GM19025 (cell line): ENCODE results near the gene SCLT1.
A peak's percentile ranks its signal among the peaks of the same experiment; 100 is the strongest.

ENCODE experiments used
- ATAC-seq: cut with Tn5 transposase; IDR thresholded peaks from one replicate; pipeline ENCODE4 v1.9.1; 2021; ENCODE audit warnings: mild to moderate bottlenecking, low read depth, moderate library complexity; ENCODE audit not compliant: unreplicated experiment

SCLT1 gene

DNA sequence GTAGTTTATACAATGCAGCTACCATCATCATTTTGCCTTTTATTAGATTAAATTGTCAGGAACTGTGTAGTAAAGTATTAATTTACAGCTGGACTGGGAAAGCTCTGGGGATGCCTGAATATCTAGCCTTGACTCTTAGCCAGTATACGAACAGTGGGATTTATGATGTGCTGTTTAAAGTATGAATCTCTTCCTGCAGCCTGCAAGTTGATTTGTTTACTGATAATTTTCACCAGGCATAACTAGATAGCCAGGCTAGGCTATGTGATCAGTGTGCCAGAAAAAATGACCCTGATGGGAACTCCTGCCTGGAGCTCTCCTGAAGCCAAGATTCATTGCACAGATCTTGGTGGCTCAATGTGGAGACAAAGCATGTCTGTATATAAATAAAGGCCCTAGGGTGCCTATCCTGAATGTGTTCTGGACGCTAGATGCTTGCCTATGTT, 119.2 kb downstream of the SCLT1 start:
- no peak for ATAC-seq

DNA sequence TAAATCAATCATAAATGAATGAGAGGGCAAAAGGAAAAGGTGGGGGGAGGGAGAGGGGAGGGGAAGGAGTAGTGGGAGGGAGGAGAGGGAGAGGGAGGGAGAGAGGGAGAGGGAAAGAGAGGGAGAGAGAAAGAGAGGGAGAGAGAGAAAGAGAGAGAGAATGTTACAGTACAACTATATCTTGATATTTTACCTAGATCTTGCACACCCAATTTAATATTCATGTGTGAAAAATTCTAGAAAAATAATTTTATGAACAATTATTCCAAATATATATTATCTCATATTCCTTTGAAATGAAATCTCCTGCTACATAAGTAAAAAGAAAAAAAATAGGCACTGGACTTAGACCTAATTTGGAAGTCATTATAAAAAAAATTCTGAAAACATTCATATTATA, 120.0 kb downstream of the SCLT1 start:
- ATAC-seq: no peak

DNA sequence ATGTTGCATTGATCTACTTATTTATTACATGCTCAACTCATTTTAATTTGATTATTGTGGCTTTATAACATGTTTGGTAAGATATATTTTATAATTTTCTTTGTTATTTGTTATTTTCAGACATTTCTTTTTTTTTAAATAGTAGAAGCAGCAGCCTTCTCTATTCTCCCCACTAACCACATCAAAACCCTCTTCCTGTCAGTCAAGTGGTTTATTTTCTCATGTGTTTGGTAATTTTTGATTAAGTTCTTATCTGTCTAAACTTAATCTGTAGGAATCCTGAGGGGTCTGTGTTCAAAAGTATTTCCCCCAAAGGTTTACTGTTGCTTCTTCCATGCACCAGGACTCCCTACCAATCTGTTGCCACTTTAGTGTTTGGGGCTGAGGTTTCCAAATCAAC, 131.9 kb downstream of the SCLT1 start:
- no peak for ATAC-seq

DNA sequence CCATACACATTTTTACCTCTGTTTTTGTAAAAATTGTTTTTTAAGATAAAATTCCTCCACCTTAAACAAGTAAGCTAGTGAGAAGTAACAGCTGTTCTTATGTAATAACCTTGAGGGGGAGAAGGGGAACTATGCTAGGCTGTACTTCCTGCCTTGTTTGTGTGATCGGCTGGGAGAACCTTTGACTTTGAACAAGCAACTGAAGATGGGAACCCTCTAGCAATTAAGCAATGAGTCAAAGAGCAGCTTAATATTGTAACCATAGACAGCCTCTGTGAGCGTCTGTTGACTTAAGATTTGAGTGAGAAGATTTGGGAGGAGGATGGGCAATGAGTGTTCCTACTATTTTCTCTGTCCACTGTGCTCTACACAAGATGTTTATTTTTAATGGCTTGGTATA, 135.1 kb downstream of the SCLT1 start:
- ATAC-seq: no peak

DNA sequence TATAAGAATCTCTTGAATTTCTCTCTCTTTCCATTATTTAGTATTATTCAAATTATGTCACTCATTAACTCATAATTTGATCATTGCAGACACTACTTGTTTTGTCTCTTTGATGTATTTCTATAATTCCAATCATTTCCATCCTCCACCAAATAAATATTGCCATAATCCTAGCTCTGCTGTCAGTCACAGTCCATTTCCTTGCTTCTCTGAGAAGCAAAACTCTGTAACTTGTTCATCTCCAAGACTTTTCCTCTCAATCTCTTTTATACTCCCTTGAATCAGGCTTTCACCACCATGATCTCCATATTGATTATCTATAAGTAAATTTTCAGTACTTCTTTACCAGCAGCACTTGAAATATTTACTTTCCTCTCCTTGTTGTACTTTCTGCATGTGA, 135.9 kb downstream of the SCLT1 start:
- no peak for ATAC-seq

DNA sequence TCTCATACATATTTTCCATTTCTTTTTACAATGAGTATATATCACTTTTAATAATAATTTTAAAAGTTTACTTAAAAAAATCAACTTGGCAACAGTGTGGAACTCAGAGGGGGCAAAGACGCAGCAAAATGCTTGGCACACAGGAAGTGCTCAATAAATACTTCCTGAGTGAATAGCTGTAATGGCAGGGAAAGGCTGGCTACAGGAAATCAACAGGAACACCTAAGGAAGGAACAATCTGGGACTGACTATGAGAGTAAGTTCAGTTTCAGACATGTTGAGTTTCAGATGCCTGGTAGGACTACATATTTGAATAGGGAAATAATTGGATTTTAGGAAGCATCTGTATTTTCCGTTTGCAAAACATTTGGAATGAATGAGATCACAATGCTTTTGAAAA, 137.6 kb downstream of the SCLT1 start:
- ATAC-seq: no peak

DNA sequence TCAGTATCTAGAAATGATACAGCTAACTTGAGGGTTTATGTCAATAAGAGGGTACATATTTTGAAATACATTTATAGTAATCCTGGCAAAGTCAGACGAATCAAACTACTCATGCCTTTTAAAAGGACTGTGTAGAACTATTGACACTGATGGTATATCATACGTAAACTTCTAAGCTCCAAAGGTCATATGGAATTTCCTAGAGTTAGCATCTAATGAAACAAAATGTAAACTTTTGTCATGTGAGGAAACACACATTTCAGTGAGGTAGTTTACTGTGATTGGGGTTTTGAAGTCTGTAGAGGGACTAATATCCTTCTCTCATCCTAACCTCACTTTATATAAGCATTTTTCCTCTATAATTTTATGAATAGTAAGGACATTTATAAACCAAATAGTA, 138.4 kb downstream of the SCLT1 start:
- no peak for ATAC-seq

DNA sequence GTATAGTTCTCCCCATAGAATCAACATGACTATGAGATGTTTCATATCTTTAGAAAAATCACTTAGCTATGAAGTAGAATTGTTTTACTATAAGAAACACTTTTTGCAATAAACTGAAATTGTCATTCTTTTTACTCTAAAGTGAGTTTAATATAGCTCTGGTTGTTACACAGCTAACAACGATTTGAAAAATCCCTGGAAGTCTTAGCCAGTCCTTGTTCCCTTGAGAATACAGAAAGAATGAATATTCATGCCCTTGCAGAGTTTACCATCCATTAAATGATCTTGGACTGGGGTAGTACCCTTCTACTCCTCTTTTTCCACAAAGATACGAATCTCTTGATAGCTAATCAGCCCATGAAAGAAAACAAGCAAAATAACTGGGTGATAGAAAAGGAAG, 142.0 kb downstream of the SCLT1 start:
- ATAC-seq: no peak

DNA sequence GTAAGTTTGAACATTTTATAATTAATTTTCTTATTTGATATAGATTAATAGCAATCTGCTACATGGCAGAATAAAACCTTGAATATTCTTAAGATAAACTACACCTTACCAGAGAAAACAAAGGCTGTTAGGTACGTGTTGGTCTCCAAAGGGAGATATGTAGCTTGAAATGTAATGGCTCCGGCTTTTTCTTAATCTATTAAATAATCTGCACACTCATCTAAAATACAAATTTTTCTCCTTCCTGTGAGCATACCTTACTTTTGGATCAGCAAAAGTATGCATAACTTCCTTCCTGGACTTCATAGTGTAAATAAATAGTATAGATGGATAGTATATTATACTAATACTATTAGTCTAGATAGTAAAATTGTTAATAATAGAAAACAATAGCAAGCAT, 142.5 kb downstream of the SCLT1 start:
- ATAC-seq: no peak

DNA sequence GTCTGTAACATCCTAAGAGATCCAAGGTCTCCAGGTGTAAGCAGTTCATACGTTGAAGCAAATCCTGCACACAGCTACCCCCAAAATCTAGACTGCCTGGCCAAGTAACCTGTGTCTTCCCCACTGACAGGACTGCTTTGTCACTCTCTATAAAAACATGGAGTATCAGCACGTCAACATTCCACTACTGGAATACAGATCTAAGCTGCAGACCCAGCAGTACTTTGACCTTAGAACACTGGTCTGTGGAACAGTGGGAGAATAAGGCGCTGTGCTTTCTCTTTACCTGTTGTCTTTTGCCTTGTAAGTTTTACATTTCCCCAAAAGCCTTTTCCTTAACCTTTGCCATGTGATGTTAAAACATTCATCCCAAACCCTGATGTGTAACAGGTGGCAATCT, 146.4 kb downstream of the SCLT1 start:
- no peak for ATAC-seq

DNA sequence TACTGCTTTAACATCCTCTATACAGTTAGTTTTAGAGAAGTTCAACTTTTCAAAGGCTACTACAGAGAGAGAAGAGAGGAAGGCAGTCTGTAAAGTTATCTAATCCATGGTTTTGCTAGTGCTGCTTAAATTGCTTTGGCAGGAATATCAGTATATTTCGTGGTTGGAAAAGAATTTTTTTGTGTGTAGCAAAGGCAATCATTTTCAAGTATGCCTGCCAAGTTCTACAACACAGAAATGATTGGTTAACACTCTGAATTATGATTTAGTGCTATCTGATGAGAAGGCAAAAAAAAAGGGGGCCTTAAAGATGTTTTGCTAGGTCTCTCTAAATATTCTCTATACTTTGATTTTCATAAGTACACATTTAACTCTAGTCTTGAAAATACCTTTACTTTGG, 150.7 kb downstream of the SCLT1 start:
- no peak for ATAC-seq

DNA sequence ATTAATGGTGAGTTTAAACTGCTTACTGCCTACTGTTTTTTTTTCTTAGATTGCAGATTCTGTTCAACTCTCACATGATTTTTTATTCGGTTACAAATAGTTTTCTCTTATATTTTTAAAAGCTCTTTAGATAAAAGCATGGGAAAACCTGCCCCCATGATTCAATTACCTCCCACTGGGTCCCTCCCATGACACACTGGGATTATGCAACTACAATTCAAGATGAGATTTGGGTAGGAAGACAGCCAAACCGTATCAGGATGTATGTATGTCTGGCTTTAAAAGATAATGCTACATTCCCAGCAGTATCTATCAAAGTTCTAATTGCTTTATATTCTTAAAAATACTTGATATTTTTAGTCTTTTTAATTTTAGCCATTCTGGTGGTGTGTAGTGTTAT, 152.4 kb downstream of the SCLT1 start:
- ATAC-seq: no peak

DNA sequence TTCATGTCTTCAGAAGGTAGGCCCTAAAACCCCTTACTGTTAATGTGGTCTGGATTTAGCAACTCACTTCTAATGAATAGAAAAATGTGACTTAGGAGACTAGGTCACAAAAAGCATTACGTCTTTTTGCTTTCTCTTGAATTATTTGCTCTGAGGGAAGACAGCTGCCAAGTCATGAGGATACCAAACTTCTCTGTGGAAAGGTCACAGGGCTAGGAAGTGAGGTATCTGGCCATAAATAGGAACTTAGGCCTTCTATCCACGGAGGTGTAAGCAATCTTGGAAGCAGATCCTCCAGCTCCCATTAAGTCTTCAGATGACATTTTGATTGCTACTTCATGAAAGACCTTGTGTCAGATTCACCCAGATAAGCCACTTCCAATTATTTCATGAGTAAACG, 163.3 kb downstream of the SCLT1 start:
- ATAC-seq: no peak

DNA sequence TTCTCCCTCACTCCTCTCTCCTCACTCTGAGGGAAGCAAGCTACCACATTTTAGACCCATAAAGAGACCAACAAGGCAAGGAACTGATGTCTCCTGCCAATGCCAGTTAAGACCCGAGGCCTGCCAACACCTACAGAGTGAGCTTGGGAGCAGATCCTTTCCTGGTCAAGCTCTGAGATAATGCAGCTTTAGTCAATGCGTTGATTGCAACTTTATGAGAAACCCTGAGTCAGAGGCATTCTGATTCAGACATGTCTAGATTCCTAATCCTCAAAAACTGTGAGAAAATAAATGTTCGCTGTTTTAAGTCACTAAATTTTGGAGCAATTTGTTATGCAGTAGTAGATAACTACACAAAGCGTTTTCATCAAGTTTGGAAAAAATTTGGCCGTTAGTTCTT, 168.4 kb downstream of the SCLT1 start:
- no peak for ATAC-seq

DNA sequence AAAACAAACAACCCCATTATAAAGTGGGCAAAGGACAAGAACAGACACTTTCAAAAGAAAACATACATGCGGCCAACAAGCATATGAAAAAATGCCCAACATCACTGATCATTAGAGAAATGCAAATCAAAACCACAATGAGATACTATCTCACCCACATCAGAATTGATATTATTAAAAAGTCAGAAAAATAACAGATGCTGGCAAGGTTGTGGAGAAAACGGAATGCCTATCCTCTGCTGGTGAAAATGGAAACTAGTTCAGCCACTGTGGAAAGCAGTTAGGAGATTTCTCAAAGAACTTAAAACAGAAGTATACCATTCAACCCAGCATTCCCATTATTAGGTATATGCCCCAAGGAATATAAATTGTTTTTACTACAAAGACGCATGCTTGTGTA, 171.4 kb downstream of the SCLT1 start:
- no peak for ATAC-seq

DNA sequence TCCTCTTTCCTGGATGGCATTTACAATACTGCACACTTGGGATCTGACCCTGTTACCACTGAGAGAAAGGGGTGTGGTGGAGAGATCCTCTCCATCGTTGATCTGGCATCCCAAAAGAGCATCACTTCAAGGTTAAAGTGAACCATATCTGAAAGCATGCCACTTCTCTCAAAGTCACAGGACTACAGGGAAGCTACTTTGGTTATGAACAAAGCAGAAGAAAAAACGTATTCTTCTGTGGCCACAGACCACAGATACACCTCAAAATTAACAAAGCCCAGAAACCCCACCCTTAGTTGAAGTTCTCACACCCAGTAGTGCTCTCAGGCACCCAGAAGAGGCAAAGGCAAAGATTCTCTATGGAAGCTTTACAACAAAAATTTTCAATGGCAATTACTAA, 175.6 kb downstream of the SCLT1 start:
- peak; percentile 63 for ATAC-seq

DNA sequence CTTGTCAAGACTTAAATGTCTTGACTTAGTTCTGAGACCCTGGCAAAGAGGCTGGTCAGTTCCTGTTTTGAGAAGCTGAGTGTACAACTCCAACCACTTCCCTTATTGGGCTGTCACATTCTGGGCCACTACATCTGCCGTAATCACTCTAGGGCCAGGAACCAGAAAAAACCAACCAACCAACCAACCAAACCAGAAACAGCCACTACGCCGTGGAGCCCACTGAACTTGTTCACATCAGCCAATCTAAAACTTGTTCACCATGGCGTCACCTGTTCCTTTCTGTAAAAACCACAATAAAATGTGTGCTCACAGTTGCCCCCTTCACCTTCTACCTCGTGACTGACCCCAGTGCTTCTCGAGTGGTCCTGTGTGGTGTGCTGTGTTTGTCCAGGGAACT, 176.5 kb downstream of the SCLT1 start:
- peak; percentile 55 for ATAC-seq

DNA sequence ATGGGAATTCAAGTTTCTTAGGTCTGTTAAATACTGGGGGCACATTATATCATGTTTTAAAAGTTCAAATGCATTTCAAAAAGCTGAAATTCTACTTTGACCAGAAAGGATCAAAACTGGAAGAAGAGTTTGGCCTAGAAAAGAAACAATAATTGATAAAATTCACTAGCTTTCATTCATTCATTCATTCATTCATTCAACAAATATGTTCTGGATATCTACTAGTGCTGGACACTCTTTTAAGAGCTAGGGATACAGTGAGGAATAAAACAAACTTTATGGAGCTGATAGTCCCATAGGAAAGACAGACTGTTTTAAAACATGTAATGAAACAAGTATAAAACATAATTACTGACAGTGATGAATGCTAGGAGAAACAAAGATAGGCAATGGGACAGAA, 177.8 kb downstream of the SCLT1 start:
- no peak for ATAC-seq

DNA sequence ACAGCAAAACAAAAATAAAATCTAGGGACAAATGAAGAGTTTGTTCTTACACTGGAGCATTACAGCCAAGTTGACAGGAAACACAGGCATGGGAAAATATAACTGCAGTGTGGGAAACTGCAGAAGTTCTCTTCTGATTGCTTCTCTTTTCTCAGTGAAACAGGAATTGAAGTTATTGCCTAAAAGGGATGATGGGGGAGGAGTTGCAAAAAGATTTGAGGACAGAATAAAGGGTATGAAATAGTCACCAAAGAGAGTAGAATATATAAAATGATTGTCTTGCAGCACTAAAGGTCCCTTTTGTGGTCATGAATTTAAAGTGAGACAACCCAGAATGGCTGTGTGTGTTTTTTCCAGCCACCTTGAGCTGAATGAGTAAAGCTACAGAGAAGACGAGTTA, 180.1 kb downstream of the SCLT1 start:
- no peak for ATAC-seq

DNA sequence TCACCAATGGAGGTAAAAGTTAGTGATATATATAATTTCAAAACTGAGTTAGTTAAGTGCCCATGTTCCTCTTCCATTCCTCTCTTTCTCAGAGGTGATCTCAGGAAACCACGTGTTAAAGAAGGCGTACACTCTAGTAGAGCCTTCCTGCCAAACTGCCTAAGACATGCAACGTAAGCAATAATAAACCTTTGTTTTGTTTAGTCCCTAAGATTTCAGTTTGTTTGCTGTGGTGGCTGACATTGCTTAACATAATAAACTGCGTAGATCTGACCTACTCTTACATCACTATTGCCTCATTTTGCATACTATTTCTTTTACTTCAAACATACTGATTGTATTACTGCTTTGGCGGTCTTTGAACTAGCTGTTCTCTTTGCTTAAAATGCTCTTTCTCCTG, 184.6 kb downstream of the SCLT1 start:
- no peak for ATAC-seq

DNA sequence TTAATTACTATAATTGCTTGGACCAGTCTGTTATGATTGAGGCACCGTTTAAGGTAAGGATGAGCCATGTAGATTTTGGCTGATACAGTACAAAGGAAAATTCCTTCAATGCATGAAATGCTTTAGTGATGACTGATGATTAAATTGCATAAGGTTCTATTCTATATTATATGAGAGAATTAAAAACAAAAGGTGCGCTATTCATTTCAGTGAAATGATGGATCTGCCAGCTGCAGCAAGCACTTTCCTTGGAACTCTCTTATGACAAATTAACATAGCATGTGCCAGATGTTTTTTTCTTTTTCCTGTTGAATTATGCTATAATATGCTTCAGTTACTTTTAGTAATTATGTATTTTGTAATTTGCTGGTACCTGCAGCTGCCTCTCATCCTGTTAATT, 185.4 kb downstream of the SCLT1 start:
- no peak for ATAC-seq

DNA sequence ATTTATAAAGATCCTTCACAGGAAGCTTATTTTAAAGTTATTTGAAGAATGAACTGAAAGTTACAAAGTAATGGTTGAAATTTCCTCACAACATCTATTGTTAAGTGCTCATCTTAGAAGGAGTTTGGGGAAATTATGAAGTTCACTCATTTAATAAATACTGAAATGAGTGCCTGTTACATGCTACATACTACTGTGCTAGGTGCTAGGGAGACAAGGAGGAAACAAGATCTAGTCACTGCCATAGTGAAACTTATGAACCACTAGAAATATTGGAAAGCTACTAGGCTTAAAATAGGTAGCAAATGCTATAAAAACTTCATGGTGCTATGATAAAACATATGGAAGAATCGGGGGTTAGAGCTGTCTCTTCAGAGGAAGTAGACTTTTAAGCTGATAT, 186.8 kb downstream of the SCLT1 start:
- ATAC-seq: no peak

DNA sequence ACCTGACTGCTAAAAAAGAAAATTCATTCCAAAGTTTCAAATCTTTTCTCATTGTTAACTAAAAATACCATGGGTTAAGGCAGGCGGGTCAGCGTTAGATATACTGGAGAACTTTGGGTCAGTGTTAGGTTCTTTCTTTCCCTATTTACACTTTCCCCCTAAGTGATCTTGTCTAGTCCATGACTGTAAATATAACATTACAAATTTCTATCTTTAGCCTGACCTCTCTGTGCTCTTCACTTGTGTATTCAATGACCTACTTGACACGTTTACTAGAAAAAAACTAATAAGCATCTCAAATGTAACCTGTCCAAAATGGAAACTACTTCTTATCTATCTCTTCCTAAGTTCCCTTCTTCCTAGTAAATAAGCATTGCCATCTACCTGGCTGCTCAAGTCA, 188.5 kb downstream of the SCLT1 start:
- ATAC-seq: no peak

DNA sequence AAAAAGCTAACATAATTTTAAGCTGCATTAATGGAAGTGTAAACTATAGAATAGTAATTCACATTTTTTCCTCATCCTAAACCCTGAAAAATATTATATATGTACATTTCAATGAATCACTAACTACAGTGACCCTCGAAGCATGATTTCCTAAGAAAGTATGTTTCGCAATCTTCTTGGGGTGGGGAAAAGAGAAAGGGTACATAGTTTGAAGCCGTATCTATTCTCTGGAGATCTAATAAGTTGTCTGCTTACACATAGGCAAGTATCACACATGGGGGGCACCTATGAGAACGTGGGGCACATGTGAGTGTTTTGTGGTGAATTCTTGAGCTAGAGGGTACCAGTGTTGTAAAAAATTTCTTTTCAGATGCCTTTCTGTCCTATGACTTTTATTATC, 212.7 kb downstream of the SCLT1 start:
- ATAC-seq: no peak
